KOPT-K1 (cell line): ENCODE data around the gene KRTAP12-4.
"Not testable (repeated sequence)": the region's sequence is repeated elsewhere in the genome, so short reads cannot be mapped to it uniquely, and the experiment has no call there.

ENCODE experiments used
- H3K27ac ChIP-seq: fragments of 200-600 bp; sonication (generic); 2 replicates; pipeline ENCODE4 v1.5.1; 2016; ENCODE audit warnings: antibody characterized with exemption, mild to moderate bottlenecking, low read depth, low read length; ENCODE audit not compliant: poor library complexity, severe bottlenecking
- H3K36me3 ChIP-seq: fragments of 200-600 bp; sonication (generic); 2 replicates; pipeline ENCODE4 v1.5.1; 2017; ENCODE audit warnings: antibody characterized with exemption, mild to moderate bottlenecking, low read length, moderate library complexity; ENCODE audit not compliant: insufficient read depth
- H3K9me3 ChIP-seq: fragments of 200-600 bp; sonication (generic); 2 replicates; pipeline ENCODE4 v1.5.1; 2017; ENCODE audit warnings: antibody characterized with exemption, low read length, mild to moderate bottlenecking; ENCODE audit not compliant: insufficient read depth, poor library complexity, severe bottlenecking

Gene KRTAP12-4

GRCh38 chr21:44654576-44655175 lies at the start of gene KRTAP12-4:
Gene KRTAP12-4, minus strand, starts transcription at chr21:44654659. Its CDS starts 45 bp downstream, at chr21:44654614.
- Histone ChIP-seq H3K36me3 (no peaks in the 10 kb centered on the region), H3K27ac (peak within 1 kb of the TSS; percentile 93), H3K9me3 (peaks cover 39% of the 10 kb centered on the region)

GRCh38 chr21:44703731-44704635 lies 49.5 kb upstream of the KRTAP12-4 start:
- peaks cover 11% of the 10 kb centered on the region for H3K9me3 ChIP-seq
- no peak overlapping the region for H3K27ac ChIP-seq
- H3K36me3 ChIP-seq, result no peaks in the 10 kb centered on the region

GRCh38 chr21:44702973-44703730 lies 48.7 kb upstream of the KRTAP12-4 start:
- Histone ChIP-seq H3K36me3 (no peaks in the 10 kb centered on the region), H3K9me3 (peaks cover 11% of the 10 kb centered on the region), H3K27ac (no peak overlapping the region)

GRCh38 chr21:44702111-44702972 lies 47.9 kb upstream of the KRTAP12-4 start:
- Histone ChIP-seq H3K9me3 (peaks cover 11% of the 10 kb centered on the region), H3K27ac (no peak overlapping the region)

GRCh38 chr21:44701541-44701940 lies 47.1 kb upstream of the KRTAP12-4 start:
- H3K27ac ChIP-seq, result no peak overlapping the region
- no peaks in the 10 kb centered on the region for H3K36me3 ChIP-seq

More at GRCh38 chr21:44702111-44702972, 47.9 kb upstream of the KRTAP12-4 start:
- no peaks in the 10 kb centered on the region for H3K36me3 ChIP-seq

GRCh38 chr21:44701023-44701400 lies 46.6 kb upstream of the KRTAP12-4 start:
- Histone ChIP-seq H3K36me3 (no peaks in the 10 kb centered on the region), H3K27ac (no peak overlapping the region), H3K9me3 (peaks cover 2% of the 10 kb centered on the region)

More at GRCh38 chr21:44701541-44701940, 47.1 kb upstream of the KRTAP12-4 start:
- peaks cover 7% of the 10 kb centered on the region for H3K9me3 ChIP-seq

- Histone ChIP-seq H3K36me3 (no peaks in the 10 kb centered on the region), H3K27ac (no peak overlapping the region), H3K9me3 (no peaks in the 10 kb centered on the region)
Observed at GRCh38 chr21:44700101-44701022, 45.9 kb upstream of the KRTAP12-4 start.

- Histone ChIP-seq H3K9me3 (no peaks in the 10 kb centered on the region), H3K27ac (no peak overlapping the region), H3K36me3 (no peaks in the 10 kb centered on the region)
Observed at GRCh38 chr21:44699502-44700001, 45.1 kb upstream of the KRTAP12-4 start.

- Histone ChIP-seq H3K36me3 (no peaks in the 10 kb centered on the region), H3K27ac (no peak overlapping the region), H3K9me3 (peaks cover 11% of the 10 kb centered on the region)
Observed at GRCh38 chr21:44697811-44698734, 43.6 kb upstream of the KRTAP12-4 start.

- H3K27ac ChIP-seq, H3K36me3 ChIP-seq: not testable (repeated sequence)
- H3K9me3 ChIP-seq, result peaks cover 18% of the 10 kb centered on the region
Observed at GRCh38 chr21:44697172-44697810, 42.8 kb upstream of the KRTAP12-4 start, which contains the start of gene KRTAP10-12. Gene KRTAP10-12, plus strand, starts transcription at chr21:44697172. Its CDS starts 30 bp downstream, at chr21:44697202.

GRCh38 chr21:44696572-44696971 lies 42.1 kb upstream of the KRTAP12-4 start:
- H3K9me3 ChIP-seq, result peaks cover 18% of the 10 kb centered on the region
- H3K36me3 ChIP-seq, result no peaks in the 10 kb centered on the region
- no peak overlapping the region for H3K27ac ChIP-seq

- Histone ChIP-seq H3K9me3 (peaks cover 18% of the 10 kb centered on the region), H3K27ac (no peak overlapping the region), H3K36me3 (no peaks in the 10 kb centered on the region)
Observed at GRCh38 chr21:44695641-44696040, 41.2 kb upstream of the KRTAP12-4 start.
